C4-2B (cell line): Measurements from ENCODE around the gene GPR152.
"Not testable (repeated sequence)": the region's sequence is repeated elsewhere in the genome, so short reads cannot be mapped to it uniquely, and the experiment has no call there.

Experiments
- ZFX ChIP-seq: fragments of 450-650 bp; IDR thresholded peaks from 2 replicates; pipeline ENCODE4 v1.6.1; 2017
- TF ChIP-seq, protein P1 (sequence below): fragments of 450-650 bp; conservative IDR thresholded peaks from 2 replicates; pipeline ENCODE4 v1.5.1; 2017; ENCODE audit warnings: mild to moderate bottlenecking

- TF ChIP-seq, protein P1, sequence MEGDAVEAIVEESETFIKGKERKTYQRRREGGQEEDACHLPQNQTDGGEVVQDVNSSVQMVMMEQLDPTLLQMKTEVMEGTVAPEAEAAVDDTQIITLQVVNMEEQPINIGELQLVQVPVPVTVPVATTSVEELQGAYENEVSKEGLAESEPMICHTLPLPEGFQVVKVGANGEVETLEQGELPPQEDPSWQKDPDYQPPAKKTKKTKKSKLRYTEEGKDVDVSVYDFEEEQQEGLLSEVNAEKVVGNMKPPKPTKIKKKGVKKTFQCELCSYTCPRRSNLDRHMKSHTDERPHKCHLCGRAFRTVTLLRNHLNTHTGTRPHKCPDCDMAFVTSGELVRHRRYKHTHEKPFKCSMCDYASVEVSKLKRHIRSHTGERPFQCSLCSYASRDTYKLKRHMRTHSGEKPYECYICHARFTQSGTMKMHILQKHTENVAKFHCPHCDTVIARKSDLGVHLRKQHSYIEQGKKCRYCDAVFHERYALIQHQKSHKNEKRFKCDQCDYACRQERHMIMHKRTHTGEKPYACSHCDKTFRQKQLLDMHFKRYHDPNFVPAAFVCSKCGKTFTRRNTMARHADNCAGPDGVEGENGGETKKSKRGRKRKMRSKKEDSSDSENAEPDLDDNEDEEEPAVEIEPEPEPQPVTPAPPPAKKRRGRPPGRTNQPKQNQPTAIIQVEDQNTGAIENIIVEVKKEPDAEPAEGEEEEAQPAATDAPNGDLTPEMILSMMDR, result not testable (repeated sequence)
- not testable (repeated sequence) for TF ChIP-seq ZFX
These were observed 25.0 kb upstream of the GPR152 start for GRCh38 chr11:67477344-67478050.
